Hematopoietic multipotent progenitor cell treated with erythropoietin and hydrocortisone succinate and interleukin-3 and kit ligand, for 4 days (in vitro differentiated cells): Measurements from ENCODE around the gene NBPF4.
"Not testable (repeated sequence)": the region's sequence is repeated elsewhere in the genome, so short reads cannot be mapped to it uniquely, and the experiment has no call there.

ENCODE experiments used
- DNase-seq: peaks from one replicate; pipeline ENCODE4 v3.0.0-alpha.2; 2015

NBPF4 gene

GRCh38 chr1:108211014-108211413 is 32.9 kb downstream of the NBPF4 start:
- DNase-seq = no peak

- DNase-seq = no peak
Measured at GRCh38 chr1:108209456-108210108, 34.3 kb downstream of the NBPF4 start.

GRCh38 chr1:108208724-108209446 is 35.0 kb downstream of the NBPF4 start:
- DNase-seq = peak; percentile 55

DNA sequence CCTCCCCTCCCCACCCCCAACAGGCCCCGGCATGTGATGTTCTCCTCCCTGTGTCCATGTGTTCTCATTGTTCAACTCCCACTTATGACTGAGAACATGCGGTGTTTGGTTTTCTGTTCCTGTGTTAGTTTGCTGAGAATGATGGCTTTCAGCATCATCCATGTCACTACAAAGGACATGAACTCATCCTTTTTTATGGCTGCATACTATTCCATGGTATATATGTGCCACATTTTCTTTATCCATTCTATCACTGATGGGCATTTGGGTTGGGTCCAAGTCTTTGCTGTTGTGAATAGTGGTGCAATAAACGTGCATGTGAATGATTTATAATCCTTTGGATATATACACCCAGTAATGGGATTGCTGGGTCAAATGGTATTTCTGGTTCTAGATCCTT is 40.3 kb downstream of the NBPF4 start:
- not testable (repeated sequence) for DNase-seq

- DNase-seq = no peak
Measured at GRCh38 chr1:108201687-108202086, 42.2 kb downstream of the NBPF4 start.

DNA sequence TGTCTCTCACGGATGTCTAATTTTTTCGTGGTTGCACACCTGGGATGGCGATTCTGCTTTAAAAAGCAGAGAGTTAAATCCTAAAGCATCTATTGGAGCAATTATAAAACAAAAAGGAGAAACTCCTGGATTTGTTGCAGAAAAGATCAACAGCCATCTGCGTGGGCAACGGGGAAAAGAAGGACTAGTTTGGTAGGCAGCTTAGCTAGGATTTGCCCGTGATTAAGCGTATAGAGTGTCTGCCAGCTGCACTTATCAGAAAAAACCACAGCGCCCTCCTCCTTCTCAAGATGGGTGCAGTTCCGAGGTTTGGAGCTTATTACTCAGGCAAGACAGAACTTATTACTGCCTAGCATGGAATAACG is 43.2 kb downstream of the NBPF4 start:
- peak; percentile 84 for DNase-seq

- DNase-seq = peak; percentile 89
Measured at GRCh38 chr1:108199781-108200686, 43.8 kb downstream of the NBPF4 start, which contains the start of gene SLC25A24. Gene SLC25A24, minus strand, starts transcription at chr1:108200343. Its CDS starts 205 bp downstream, at chr1:108200138.

DNA sequence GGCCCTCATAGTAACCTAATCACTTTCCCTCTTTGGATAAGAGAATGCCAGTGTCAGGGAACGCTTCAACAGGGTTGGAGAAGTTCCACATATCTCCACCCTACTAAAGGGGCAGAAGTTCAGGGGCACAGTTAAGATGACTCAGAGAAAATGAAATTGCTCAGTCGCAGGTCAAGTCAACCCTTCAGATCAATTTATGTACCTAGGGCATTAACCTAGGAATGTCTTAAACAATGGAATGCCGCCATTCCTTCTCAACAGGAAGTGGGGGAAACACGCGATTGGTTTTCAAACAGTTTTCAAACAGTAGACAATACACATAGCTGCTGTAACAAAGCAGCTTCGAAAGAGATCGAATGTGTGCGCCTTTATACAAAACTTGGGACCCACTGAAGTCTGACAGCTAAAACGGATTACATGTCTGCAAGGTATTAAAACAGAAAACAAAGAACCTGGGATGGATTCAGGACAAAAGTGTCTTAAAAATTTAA is 44.6 kb downstream of the NBPF4 start:
- DNase-seq = peak; percentile 39

- no peak for DNase-seq
Measured at GRCh38 chr1:108194051-108194450, 49.8 kb downstream of the NBPF4 start.

GRCh38 chr1:108193333-108193732 is 50.5 kb downstream of the NBPF4 start:
- DNase-seq = no peak

DNA sequence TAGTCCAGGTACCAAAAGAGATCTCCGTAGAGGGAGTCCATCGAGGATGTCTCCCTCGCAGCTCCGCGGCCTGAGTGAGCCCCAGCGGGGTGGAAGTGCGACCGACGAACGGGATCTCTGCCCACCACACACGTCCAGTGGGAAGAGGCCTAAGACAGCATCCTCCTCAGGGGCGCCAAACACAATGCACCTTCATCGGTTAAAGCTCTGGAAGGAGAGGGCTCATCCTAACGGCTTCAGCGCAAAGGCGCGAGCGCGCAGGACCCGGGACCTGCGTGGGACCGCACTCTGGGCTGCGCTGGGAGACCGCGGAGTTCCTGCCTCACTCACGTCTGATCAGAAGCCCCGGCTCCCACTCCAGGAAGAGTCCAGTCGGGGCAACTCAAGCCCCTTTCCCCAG is 51.3 kb downstream of the NBPF4 start:
- DNase-seq = no peak

DNA sequence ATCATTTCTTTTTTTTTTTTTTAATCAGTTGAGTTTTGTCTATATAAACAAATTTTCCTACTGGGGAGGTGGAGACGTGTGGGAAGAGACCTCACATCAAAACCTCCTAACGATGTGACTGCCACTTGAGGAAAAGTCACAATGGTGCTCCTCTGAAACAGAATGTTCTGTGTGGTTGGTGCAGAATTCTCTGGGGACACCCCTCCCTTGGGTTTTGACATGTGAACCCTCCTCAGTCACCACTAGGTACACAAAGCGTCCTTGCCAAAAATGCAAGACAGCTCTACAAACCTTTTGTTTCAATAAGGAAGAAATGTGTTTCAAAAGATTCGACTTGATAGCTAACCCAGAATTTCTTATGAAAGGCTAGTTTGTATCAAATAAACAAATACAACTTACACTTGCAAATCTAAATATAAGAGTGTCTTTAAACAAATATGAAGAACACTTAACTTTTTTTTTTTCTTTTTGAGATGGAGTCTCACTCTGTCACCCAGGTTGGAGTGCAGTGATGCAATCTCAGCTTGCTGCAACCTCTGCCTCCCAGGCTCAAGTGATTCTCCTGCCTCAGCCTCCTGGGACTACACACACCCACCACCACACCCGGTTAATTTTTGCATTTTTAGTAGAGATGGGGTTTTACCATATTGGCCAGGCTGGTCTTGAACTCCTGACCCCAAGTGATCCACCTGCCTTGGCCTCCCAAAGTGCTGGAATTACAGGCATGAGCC is 53.0 kb downstream of the NBPF4 start:
- DNase-seq = no peak

- peak; percentile 53 for DNase-seq
Measured at GRCh38 chr1:108190001-108190634, 53.8 kb downstream of the NBPF4 start.

- no peak for DNase-seq
Measured at GRCh38 chr1:108188801-108189200, 55.1 kb downstream of the NBPF4 start.

GRCh38 chr1:108182959-108183700 is 60.7 kb downstream of the NBPF4 start:
- DNase-seq = no peak

- peak; percentile 55 for DNase-seq
Measured at GRCh38 chr1:108179018-108179417, 64.9 kb downstream of the NBPF4 start.
